ENCODE measurements around the gene ETFDH. TPM values are rescaled to one million over a fixed set of nuclear protein-coding genes. Genes with fewer than 3 reads are reported as not detected.
A peak's percentile ranks its signal among the peaks of the same experiment; 100 is the strongest.
"Not testable (repeated sequence)": the region's sequence is repeated elsewhere in the genome, so short reads cannot be mapped to it uniquely, and the experiment has no call there.

The ETFDH gene
- total RNA-seq, 4 donors from 2014 or later = 26.4 to 68.9 (median 48.7) TPM

- ATAC-seq (ENCODE audit: low FRiP score) (no peak), DNase-seq (ENCODE audit: low spot score) (no peak)
- no peak for TF ChIP-seq CTCF (IDR thresholded peaks at IDR 0.05)
Observed at GRCh38 chr4:158644760-158645159, 27.3 kb upstream of the ETFDH start.

GRCh38 chr4:158649111-158649680, 22.9 kb upstream of the ETFDH start:
- no peak for TF ChIP-seq CTCF (IDR thresholded peaks at IDR 0.05)
- DNase-seq (ENCODE audit: low spot score) (no peak), ATAC-seq (ENCODE audit: low FRiP score) (peak; percentile 81)

- ATAC-seq (ENCODE audit: low FRiP score) = no peak
- no peak for DNase-seq (ENCODE audit: low spot score)
- TF ChIP-seq CTCF (IDR thresholded peaks at IDR 0.05) = no peak
Observed at GRCh38 chr4:158652920-158653319, 19.2 kb upstream of the ETFDH start.

- DNase-seq (ENCODE audit: low spot score) (no peak), ATAC-seq (ENCODE audit: low FRiP score) (no peak)
- TF ChIP-seq CTCF (IDR thresholded peaks at IDR 0.05) = no peak
Observed at GRCh38 chr4:158656439-158656838, 15.7 kb upstream of the ETFDH start.

- DNase-seq (ENCODE audit: low spot score) (no peak), ATAC-seq (ENCODE audit: low FRiP score) (no peak)
- no peak for TF ChIP-seq CTCF (IDR thresholded peaks at IDR 0.05)
Observed at GRCh38 chr4:158657291-158657690, 14.8 kb upstream of the ETFDH start.

DNA sequence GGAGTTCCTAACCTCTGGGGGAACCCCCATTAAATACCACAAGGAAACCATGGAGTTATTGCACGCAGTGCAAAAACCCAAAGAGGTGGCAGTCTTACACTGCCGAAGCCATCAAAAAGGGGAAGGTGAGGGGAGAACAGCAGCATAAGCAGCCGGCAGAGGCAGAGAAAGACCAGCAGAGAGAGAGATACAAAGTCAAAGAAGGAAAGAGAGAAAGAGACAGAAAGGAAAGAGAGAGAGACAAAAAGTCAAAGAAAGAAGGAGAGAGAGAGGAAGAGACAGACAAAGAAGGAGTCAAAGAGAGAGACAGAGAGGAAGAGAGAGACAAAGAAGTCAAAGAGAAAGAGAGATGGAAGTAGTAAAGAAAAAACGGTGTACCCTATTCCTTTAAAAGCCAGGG, 8.8 kb upstream of the ETFDH start:
- not testable (repeated sequence) for ATAC-seq (ENCODE audit: low FRiP score)

DNA sequence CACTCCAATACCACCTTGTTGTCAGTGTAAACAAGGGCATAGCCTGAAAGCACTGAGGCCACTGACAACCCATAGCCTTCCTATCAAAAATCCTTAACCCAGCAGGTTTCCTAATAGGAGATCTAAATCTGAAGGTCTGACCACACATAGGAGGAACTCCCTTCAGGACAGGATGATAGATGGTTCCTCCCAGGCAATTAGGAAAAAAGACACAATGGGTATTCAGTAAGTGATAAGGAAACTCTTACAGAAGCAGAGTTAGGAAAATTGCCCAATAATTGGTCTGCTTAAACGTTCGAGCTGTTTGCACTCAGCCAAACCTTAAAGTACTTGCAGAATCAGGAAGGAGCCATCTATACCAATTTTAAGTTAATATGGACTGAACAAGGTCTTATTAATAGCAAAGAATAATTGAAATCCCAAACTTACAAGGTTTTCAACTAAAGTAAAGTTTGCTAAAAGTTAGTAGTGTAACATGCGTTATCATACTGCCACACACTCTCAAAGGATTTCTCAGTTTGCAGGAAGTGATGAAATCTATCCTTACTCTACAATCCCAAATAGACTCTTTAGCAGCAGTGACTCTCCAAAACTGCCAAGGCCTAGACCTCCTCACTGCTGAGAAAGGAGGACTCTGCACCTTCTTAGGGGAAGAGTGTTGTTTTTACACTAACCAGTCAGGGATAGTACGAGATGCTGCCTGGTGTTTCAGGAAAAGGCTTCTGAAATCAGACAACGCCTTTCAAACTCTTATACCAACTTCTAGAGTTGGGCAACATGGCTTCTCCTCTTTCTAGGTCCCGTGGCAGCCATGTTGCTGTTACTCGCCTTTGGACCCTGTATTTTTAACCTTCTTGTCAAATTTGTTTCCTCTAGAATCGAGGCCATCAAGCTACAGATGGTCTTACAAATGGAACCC, 8.1 kb upstream of the ETFDH start:
- not testable (repeated sequence) for ATAC-seq (ENCODE audit: low FRiP score); DNase-seq (ENCODE audit: low spot score)

More for the DNA sequence above, 8.8 kb upstream of the ETFDH start:
- DNase-seq (ENCODE audit: low spot score) = not testable (repeated sequence)

DNA sequence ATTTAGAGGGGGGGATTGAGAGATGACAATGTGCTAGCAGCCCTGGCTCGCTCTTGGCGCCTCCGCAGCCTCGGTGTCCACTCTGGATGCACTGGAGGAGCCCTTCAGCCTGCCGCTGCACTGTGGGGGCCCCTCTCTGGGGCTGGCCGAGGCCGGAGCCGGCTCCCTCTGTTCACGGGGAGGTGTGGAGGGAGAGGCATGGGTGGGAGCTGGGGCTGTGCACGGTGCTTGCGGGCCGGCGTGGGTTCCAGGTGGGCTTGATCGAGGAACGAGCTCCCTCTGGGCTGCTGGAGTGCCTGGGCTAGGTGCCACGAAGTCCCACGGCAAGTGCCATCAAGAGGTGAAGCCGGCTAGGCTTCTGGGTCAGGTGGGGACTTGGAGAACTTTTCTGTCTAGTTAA, 7.3 kb upstream of the ETFDH start:
- no peak for TF ChIP-seq CTCF (IDR thresholded peaks at IDR 0.05)
- no peak for DNase-seq (ENCODE audit: low spot score)
- no peak for ATAC-seq (ENCODE audit: low FRiP score)

Measured in omental fat pad (tissue), 4 donors.